SKM-1 (cell line): ENCODE measurements around the gene DRC7.
"Not testable (repeated sequence)": the region's sequence is repeated elsewhere in the genome, so short reads cannot be mapped to it uniquely, and the experiment has no call there.

Experiments used
- DNase-seq: peaks from one replicate; lab custom pipeline; 2025; ENCODE audit not compliant: unreplicated experiment; lab: John Stamatoyannopoulos, UW

Gene DRC7

DNA sequence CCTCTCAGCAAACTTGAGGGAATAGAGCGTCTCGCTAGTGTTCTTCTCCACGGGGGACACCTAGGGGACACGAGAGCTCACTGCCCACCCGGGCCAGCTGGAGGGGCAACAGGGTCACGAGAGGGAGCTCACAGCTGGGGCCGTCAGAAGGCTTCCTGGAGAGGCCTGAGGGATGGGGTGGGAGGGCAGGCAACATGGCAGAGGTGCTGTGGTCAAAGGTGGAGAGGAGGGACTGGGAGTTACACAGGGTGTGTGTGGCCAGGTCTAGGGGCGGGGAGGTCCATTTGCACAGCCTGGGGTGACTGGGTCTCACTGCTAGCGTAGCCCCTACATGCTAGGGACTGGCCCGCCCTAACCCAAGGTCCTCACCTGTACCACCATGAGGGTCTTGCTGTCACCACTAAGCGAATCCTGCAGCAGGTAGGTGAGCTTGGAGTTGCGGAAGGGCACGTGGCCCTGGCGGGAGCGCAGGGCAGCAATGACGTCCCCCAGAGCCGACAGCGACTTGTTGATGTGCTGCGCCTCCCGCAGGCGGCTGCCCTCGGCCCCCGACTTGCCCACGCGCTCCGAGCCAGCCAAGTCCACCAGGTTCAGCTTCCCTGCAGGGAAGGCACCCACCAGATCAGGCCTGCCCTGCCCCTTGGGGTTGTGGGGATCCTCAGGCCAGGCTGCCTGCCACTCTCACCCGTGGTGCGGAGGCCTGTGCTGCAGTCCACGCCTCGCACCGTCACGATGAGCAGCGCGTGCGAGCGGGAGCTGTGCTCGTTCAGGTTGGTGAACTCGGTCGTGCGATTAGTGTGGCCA, 66.0 kb downstream of the DRC7 start:
- DNase-seq: no peak

DNA sequence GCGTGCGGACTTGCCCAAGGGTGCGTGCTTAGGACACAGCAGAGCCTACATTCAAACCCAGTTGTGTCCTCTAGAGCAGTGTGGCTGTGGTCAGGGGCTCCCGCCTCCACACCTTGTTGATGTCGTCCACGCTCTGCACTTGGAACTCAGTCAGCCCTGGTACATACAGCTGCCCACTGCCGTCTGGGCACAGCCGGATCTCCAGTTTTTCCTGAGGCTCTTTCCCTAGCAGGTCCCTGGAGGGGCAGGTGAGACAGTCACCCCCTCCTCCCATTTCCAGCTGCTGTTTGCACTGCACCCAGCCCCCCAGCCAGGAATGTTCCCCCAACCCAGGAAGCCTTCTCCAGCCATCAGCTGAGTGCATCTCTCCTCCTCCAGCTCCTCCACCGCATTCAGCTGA, 66.7 kb downstream of the DRC7 start:
- no peak for DNase-seq

DNA sequence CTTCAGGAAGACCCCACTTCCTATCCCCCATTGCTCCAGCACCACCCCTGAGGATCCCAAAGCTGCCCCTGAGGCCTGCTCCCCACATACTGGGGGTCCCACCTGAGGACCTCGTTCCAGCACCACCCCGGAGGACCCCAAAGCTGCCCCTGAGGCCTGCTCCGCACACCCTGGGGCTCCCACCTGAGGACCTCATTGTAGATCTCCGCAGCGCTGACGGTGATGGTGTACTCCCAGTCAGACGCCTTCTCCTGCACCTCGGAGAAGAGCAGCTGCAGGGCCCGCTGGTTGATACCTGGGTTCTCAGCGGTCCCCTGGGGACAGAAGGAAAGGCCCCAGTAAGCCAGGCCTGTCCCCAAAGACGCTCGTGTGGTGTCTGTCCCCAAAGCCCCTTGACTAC, 67.4 kb downstream of the DRC7 start:
- DNase-seq: no peak

DNA sequence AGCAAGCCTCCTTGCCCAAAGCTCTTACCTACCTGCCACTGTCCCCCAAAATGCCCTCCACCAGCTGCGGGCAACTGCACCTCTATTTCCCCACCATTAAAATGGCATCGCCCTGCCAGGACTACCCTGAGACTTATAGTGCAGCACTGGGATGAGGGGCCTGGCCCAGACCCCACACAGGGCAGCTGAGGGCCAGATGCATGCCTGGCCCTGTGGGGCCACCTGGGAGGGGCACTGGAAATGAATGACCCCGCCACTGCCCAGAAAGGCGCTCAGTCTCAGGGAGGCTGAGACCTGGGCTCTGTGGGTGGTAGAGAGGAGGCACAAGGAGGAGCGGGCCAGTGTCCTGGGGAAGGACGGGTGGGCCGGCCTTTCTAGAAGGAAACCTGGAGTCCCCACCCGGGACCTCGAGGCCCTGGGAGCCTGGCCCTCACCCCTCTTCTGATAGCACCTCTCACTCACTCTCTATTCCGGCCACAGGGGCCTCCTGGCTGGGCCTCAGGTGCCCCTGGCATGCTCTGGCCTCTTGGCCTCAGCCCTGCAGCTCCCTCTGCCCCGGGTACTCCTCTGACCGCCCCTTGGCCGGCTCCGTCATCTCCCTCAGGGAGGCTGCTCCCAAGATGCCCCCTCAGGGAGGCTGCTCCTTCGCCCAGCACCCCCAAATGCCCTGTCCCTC, 67.9 kb downstream of the DRC7 start:
- DNase-seq: no peak

DNA sequence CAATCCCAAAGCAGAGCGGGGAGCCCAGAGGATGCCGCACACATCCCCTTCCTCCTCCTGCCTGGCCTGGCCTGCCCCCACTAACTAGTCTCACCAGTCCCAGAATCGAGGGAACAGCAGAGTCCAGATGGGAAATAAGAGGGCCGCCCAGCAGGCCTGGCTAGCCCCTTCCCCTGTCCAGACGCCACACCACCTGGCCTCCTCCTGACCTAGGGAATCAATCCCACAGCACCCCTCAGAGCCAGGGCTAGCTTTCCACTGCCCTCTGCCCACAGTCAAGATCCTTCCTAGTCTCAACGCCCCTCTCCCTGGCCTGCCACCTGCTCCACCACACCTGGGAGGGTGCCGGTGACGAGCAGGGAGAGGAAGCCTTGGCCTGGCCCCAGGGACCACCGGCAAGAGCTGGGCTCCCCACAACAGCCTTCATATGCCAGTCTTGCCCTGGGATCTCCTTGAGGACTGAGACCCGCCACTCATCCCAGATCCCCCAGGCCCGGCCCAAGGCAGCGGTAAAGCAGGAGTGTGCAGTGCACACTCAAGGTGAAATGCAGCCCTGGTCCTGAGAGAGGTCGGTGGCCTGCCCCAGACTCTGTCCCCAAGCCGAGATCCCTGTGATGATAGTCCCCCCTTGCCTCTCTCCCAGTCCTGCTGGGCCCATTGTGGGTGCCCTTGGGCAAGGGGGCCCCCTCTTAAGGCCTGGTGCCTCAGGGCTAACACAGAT, 68.8 kb downstream of the DRC7 start:
- DNase-seq: no peak

DNA sequence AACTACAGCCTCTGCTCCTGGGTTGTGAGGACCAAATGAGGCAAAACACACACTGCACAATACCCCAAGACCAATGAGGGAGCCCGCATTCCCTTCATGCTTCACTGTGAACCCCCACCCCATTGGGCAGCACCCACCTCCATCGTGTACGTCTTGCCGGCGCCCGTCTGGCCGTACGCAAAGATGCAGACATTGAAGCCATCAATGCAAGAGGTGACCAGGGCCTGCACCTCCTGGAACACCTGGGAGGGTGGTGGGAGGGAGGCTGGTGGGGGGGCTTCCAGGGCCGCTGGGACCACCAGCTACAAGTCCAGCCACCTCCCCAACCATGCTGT, 69.4 kb downstream of the DRC7 start:
- no peak for DNase-seq

DNA sequence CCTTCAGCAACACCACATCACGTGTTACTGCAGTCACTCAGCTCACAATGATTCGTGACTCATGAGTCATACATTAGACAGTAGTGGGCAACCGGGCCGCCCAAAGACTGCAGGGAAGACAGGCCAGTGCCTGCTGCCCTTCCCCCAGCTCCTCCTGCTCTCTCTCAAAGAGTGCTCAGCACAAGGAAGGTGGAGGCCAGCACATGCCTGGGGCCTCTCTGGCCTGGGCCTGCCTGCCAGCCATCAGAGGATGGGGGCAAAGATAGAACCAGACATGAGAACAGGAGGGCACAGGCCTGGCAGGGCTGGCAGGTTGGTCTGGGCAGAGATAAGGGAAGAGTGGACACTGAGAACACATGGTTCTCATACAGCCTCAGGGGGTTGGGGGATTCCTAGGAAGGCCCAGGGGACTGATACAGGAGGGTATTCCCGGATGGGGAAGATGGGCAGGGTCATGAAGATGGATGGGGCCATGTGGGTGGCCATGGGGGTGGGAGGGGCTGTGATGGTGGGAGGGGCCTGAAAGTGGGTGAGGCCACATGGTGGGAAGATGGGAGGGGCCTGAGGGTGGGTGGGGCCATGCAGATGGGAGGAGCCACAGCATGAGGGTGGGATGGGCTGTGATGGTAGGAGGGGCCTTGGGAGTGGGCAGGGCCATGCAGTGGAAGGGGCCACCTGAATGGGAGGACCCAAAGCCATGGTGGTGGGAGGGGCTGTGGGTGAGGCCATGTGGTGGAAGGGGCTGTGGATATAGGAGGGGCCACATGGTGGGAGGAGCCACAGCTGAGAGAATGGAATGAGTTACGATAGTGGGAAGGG, 69.9 kb downstream of the DRC7 start:
- peak; percentile 9 for DNase-seq

DNA sequence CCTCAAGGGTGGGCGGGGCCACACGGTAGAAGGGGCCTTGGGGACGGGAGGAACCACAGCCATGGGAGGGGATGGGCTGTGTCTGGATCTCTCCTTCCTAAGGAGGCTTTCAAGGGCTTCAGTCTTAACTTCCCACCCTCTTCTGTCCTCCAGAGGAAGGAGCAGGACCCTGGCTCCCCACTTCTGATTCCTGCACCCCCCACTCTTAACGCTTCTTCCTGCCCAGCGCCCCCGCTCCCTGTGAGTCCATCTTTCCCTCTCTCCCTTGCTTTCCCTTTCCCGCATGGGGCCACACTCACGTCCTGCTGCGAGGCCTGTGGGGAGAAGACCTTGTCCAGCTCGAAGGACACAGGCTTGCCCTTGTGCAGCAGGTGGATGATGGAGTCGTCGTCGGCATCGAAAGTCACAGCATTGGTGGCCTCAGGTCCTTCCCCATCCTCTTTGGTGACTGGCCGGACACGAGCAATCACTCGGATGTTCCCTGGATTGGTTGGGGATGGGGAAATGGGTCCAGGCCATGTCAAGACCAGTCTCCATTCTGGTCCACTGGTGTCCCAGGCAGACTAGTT, 70.6 kb downstream of the DRC7 start:
- DNase-seq: no peak

DNA sequence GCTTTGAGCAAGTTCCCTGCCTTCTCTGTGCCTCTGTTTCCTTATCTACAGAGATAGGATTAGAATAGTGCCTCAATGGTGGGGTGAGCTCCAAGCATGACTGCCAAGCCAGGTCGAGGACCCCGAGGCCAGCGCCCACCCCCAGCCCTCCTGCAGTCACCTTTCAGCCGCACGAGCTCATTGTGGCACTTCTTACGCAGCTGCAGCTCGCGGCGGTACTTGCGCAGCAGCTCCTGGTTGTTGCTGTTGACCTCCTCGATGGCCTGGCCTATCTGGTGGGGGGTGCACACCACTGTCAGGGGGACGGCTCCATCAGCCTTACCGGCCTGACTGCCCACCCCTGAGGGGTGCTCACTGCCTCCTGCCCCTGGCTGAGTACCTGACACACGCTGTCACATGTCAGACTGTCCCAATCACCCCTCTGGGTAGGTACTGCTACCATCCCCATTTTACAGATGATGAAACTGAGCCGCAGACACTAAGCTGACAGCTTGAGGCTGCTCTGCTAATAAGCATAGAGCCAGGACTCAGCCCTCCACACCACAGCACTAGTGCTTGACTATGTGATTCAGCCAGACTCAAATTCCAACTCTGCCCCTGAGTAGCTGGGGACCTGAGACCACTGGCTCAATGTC, 72.2 kb downstream of the DRC7 start:
- DNase-seq: no peak

DNA sequence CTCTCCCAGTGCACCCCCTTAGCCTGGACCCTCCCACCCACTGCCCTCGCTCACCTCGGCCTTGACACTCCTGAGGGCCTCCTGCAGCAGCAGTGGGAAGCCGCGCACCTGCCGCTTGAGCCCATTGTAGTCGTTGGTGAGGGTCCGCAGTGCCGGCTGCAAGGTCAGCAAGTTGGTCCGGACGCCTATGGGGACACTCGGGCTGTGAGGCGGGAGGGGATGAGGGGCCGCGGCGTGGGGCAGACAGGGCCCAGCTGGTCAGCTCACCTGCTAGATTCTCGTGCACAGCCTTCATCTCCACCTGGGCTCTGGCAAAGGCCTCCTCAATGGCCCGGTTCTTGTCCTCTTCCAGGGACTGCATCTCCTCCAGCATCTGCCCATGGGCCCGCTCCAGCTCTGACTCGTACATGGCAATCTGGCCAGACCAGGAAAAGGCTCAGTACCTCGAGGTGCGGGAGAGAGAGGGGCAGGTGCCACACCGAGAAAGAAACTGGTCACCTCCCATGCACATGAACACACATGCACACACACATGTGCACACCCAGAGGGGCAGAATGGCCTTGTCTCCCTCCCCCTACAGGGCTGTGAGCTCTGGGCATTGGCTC, 75.0 kb downstream of the DRC7 start:
- no peak for DNase-seq

DNA sequence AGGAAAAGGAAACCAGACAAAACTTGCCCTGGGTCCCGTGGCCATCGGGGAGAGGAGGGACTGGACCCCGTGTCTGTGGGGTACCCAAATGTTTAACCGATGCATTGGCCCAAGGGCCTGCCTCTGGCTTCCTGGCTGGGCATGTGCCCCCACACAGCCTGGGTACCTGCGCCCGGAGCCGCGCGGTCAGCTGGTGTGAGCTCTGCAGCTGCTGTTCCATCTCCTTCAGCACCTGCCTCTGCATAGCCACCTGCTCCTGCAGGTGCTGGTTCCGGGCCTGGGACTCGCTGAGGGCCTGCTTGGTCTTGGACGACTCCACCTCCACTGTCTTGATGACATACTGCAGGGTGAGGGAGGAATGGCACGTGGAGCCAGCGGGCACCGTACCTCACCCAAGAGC, 75.8 kb downstream of the DRC7 start:
- no peak for DNase-seq

DNA sequence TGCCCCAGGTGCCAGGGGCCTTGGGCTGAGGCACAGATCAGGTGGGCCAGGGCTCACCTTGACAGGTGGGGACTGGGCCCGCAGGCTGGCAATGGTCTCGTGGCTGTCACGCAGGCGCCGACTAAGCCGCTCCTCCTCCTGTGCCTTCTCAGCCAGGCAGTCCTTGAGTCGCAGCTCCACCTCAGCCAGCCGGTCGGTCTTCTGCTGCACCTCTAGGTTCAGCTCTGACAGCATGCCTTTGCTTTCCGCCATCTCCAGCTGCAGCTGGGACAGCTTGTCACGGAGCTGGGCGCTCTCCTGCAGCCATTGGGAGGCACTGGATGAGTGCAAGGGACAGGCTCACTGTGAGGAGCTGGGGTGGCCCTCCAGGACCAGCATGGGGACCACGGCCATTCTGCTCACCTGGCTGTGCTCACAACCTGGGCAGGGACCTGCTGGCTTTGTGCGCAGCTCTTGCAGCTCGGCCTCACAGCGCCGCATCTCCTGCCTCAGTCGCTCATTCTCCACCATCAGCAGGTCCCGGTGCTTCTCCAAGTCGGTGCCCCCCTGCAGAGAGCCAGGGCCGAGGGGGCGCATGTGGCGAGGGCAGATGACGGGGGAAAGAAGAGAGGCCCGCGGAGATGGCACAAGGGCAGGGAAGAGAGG, 76.7 kb downstream of the DRC7 start:
- DNase-seq: no peak

DNA sequence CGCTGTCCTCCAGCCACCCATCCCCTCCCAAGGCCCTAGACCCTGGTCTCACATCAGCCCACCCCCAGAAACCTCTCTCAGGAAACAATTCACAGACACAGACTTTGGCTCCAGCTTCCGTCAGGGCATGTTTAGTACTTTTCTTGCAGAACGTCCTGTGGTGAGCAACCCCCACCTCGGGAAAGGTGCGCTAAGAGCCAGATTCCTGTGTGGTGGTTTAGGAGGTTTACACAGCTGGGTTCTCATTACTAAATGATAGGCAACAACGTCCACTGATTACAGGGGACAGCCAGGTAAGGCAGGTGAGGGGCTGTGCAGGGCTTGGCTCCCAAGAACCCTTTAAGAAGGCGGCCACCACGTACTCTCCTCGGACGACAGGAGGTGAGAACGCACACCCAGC, 78.4 kb downstream of the DRC7 start:
- no peak for DNase-seq

DNA sequence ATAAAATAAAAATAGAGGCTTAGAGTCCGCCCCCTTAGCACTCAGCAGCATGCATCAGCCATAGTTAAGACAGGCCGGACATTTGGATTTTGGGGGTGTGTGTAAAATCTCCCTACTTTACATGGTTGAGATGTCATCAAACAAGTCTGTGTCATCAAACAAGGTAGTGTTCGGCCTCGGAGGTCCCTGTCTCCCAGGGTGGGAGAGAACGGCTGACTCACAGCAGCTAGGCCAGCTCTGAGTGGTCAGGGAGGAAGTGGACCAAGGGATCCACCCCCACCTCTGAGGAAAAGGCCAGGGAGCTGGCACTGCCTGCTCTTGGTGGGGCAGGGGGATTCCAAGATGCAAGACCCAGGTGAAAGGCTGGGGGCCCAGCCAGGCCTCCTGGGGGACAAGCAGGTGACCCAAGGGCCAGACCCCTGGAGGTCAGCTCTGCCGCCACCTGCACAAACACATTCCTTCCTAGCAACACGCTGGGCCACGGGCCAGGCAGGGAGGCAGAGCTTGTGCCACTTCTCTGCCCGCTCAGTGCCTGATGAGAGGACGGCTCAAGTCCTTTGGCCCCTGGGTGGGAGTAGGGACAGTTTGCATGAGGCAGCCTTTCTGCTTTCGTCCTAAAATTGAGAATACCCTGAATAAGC, 79.2 kb downstream of the DRC7 start:
- no peak for DNase-seq

DNA sequence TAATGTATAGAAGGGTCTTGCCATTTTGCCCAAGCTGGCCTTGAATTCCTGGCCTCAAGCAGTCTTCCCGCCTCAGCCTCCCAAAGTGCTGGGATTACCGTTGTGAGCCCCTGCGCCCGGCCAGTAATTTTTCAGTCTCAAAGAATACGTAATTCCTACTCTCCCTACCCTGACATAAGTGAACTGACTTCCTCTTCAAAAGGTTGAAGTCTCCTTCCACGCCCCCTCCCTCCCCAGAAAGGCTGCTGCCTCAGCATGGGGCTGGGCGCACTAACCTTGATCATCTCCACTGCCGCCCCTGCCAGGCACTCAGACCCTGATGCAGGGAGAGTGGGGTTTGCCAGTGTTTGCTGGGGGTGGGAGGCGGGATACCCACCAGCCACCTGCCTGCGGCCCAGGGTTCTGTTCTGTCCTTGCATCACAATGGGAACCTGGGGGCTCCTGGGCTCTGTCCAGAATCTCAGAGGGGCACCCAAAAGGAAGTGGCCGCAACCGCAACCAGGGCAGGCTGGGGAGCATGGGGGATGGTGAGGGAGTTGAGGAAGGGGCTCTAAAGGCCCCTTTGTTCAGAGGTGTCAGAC, 80.2 kb downstream of the DRC7 start:
- DNase-seq: peak; percentile 4

DNA sequence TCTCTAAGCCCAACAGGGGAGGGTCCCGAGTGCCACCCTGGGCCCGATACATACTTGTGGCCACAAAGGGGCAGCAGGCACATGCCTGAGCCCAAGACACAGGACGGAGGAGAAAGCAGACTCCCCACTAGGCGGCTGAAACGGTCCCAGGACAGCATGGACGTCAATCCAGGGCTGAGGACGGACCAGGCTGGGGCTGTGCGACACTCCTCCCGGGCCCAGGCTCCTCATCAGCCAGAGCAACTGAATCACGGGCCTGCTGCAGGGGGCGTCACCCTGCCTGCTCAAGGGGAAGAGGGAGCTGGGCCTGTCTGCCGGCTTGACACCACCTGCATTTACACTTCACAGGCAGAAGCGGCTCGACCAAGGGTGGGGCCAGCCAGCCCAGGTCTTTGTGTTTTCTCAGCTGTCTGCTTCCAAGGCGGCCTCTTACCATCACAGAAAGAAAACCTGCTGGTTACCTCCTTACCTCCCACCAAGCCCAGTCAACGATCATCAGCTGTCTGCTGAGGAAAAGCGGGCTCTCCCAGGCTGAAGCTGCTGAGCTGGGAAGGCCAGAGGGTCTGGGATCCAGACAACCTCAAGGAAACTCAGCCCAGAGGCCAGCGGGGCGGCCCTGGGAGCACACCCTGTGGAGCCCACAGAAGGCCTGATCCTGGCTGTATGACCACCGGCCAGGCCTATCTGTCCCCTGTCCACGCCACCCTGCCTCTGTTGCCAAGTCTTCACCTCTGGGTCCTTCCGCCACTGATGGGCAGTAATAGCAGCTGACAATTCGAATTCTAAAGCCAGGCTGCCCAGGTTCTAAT, 81.3 kb downstream of the DRC7 start:
- DNase-seq: no peak

DNA sequence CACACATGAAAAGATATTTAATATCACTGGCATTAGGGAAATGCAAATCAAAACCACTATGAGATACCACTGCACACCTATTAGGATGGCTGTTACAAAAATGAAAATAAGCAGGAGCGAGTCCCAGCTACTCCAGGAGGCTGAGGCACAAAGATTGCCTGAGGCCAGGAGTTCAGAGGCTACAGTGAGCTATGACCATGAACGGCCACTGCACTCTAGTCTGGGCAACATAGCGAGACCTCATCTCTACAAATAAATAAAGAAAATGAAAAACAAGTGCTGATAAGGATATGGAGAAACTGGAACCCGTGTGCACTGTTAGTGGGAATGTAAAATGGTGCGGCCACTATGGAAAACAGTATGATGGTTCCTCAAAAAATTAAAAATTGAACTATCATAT, 84.1 kb downstream of the DRC7 start:
- no peak for DNase-seq

DNA sequence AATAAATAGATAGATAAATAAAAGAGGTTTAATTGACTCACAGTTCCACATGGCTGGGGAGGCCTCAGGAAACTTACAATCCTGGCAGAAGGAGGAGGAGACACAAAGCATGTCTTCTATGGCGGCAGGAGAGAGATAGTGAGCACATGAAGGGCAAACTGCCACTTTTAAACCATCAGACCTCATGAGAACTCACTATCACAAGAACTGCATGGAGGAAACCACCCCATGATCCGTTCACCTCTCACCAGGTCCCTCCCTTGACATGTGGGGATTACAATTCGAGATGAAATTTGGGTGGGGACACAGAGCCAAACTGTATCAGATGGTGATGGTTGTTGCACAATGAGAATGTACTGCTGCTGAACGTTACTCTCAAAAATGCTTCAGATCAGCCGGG, 85.2 kb downstream of the DRC7 start:
- not testable (repeated sequence) for DNase-seq
